ENCODE results near the gene GNAL.
"Not testable (repeated sequence)": the region's sequence is repeated elsewhere in the genome, so short reads cannot be mapped to it uniquely, and the experiment has no call there.

The GNAL gene

DNA sequence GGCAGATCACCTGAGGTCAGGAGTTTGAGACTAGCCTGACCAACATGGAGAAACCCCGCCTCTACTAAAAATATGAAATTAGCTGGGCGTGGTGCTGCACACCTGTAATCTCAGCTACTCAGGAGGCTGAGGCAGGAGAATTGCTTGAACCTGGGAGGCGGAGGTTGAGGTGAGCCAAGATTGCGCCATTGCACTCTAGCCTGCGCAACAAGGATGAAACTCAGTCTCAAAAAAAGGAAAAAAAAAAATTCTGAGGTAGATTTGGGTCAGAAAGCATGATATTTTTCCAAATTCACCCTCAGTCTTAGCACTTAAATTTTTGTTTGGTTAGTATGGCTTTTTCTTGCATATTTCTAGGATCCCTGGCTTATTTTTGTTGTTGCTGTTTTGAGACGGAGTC lies 165.5 kb downstream of the GNAL start:
- DNase-seq = not testable (repeated sequence)

DNA sequence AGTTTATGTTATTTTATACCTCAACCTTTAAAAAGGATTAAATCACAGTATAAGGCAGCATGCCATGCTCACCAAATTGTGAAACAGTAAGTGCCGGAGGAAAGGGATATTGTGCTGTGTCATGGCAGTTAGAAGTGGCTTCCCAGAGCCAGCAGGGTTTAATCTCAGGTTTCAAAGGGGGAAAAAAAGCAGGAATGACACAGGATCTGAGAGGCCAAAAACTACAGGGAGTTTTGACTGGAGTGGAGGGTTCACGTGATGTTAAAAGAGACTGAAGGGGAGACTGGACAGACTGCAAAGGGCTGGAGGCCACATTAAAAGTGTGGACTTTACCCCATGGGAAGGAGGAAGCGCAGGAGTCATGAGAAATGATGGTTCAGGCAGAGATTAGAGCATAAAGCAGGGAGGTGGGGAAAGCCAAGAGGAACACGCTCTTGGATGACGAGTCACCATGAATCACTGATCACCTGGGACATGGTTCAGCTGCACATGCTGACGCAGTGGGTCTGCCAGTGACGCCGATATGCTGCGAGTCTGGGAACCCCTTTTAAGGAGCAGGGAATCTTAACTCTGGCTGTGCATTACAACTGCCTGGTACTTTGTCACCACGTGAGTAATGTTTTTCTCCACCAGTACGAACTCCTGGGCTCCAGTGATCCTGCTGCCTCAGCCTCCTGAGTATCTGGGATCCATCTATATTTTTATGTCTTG lies 168.3 kb downstream of the GNAL start:
- no peak for DNase-seq

DNA sequence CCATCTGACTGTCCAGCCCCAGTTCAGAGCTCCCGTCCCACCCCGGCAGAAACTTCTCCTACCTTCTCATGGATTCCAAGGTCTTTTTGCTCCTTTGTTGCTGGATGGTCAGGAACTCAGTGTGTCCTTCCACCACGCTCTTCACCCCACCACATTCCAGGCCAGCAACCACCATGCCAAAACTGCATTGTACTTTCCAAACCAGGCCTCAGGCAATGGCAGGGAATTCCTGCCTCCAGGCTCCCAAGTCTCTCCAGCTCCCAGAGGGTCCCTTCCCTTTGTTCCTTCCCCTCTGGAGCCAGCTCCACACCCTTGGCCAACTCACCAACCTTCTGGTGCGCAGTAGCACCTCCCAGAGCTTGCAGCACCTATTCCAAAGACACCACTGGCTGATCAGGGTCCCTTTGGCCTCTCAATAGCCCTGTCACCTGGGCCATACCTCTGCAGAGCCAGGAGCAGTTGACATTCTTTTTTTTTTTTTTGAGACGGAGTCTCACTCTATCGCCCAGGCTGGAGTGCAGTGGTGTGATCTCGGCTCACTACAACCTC lies 170.3 kb downstream of the GNAL start:
- DNase-seq = no peak

DNA sequence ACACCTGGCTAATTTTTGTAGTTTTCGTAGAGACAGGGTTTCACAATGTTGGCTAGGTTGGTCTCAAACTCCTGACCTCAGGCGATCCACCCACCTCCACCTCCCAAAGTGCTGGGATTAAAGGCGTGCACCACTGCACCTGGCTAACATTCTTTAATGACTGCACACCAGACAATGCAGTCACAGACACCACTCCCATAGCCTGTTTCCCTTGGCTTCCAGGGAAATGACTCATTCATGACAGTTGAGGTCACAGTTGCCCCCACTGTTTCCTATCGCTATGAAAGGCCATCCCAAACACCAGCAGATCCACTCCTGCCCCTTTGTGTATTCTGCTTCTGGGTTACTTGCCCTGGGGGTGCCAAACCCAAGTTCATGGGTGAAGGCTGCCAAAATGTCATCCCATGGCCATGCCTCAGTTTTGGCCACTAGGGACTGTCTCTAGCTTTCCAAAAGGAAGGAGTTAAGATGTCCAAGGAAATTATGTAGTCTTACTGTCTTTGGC lies 170.9 kb downstream of the GNAL start:
- DNase-seq = no peak

DNA sequence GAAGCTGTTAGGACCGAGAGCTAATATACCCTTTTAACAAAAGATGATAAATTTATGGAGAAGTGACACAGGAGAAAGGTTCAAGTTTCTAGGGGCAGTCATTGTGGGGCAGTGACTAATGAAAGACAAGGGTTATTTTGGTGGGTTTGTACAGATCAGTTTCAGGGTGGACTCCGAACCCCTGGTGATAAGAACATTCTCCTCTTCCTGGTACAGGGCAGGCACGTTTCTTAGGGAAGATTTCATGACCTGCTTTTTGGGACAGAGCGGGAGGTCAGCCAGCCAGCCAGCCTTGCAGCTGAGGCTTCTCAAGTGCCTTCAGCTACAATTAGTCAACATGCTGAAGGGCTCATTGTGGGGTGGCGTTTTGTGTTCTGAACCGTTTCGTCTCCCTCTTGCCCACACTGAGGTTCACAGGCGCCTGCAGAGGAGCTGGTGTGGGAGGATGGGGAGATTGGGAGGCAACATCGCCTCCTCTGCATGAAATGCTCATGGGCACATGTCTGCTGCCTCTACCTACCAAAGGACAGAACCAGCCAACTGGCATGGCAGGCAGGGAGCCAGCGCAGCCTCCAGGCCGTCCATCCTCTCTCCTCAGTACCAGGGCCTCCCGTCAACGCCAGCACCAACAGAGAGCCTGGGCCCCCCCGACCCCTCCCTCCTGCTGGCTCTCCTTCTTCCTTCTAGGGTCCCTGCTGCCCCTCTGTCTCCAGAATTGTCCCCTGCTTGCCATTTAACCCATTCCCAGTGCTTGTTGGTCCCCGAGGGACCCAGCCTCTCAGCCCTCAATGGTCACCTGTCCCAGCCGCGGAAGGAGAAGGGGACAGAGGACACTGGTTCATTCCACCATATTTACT lies 171.8 kb downstream of the GNAL start:
- DNase-seq = no peak

DNA sequence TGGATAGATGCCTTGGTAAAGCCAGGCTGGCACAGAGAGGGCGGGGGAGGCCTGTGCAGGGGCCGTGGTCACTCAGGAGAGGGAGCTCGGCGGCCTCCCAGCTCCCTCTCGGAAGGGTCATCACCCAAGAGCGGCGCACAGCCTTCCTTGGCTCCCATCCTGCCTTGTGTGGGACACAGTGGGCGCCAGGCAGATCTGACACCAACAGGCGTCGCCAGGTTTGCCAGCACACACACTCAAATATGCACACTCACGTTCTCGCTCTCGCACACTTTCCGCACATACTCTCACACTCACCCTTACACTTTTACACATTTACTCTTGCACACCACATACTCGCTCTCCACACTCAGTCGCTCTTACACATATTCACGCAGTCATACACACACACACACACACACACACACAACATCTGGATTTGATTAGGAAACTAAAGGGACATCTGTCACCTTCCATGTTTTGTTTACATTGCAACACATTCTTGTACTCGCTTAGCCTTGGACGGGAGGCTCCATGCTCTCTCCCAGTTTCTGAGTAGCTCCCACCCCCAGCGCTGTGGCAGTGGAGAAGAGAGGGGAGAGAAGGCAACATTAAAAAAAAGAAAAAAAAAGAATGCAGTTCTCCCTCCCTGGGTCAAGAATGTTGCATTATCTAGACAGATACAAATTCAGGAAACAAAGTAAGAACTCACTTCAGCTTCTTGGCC lies 172.7 kb downstream of the GNAL start:
- no peak for DNase-seq

DNA sequence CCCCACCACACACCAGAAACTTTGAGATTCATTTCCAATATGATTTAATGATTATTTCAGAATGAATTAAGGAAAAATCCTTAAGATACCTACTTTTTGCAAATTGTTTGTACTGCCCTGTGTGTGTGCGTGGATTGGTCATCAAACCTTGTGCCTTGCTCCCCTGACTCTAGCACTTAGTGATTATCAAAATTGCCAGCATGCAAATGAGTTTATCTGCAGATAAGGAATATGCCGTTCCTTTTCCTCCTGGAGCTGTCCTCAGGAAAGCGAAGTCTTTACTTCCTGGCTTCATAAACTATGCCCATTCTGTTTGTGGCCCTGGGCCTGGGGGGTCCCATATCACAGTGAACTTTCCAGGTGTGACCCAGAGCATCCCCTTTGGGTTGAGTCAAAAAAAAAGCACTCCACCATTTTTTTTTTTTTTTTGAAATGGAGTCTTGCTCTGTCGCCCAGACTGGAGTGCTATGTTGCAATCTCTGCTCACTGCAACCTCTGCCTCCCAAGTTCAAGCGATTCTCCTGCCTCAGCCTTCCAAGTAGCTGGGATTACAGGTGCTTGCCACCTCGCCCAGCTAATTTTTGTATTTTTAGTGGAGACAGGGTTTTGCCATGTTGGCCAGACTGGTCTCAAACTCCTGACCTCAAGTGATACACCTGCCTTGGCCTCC lies 173.5 kb downstream of the GNAL start:
- DNase-seq = no peak

DNA sequence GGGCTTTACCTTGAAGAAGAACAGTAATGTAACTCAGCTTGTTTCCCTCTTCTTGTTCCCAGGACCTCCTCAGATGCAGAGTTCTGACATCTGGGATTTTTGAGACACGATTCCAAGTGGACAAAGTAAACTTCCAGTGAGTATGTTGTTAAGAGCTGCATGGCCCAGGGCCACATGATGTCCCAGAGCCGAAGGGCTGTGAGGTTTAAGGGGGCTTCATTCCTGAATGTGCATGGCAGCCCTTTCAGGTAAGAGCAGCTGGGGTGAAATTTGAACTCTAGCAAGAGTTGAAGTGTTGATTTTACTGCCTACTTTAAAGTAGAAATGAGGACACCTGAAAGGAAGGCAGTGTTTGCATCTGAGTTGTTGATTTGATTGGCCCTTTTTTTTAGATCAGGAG lies 175.4 kb downstream of the GNAL start:
- no peak for DNase-seq

DNA sequence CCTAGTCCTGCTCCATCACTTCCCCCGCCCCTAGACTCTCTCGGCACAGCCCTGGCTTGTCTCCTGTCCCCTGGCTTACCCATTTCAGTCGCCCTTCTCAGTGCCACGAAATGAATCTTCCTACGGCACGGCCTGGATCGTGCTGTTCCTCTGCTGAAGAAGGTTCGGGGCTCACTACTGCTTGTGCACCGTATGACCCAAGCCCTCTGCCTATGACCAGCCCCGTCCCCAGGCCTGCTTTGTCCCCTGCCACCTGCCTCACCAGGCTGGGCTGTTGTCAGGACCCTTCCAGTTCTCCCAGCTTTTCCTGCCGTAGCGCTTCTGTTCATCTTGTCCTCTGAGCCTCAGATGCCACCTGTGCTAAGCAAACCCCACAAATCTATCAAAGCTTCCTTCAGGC lies 176.0 kb downstream of the GNAL start:
- DNase-seq = no peak

DNA sequence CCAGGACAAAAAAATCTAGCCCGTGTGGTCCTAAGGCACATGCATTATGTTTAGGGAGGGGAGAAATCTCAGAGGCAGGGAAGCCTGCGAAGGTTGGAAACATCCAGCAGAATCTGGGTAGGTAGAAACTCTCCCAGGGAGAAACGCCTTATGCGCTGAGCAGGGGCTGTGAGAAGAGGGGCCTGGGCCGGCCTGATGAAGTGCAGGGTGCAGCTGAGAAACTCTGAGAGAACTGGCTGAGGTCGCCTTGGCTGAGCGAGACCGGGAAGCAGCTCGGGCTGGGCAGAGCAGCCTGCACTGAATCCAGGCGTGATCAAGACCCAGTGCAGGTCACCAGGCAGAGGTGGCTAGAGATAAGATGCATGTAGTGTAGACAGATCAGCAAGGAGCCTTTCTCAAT lies 177.3 kb downstream of the GNAL start:
- no peak for DNase-seq

DNA sequence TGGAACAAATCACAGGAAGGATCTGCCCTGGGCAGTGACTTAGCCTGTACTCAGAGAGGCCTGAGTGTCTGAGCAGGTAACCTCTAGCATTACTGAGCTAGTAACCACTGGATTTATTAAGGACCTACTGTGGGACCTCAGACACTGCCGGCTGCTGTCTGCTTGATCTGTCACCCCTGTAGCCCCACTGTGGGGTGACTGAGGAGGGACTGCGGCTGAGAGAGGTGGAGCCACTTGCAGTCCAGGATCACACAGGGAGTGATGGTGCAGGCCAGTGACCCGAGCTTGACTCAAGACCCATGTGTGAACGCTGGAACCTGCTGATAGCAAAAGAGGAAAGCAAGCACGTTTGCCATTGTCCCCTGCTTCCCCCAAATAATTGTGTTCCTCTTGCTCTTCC lies 177.7 kb downstream of the GNAL start:
- DNase-seq = no peak

DNA sequence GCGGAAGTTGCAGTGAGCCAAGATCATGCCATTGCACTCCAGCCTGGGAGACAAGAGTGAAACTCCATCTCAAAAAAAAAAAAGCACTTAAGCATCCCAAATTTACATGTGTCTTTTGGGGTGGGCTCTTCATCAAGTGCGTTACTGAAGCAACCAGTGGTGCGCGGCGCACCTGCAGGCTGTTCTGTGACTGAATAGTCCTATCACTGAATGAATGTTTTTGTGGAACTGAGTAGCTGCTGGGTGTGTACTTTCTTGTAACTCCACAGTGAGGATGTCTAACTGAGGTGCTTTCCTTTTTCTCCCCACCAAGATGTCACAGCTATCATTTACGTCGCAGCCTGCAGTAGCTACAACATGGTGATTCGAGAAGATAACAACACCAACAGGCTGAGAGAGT lies 179.2 kb downstream of the GNAL start:
- no peak for DNase-seq

DNA sequence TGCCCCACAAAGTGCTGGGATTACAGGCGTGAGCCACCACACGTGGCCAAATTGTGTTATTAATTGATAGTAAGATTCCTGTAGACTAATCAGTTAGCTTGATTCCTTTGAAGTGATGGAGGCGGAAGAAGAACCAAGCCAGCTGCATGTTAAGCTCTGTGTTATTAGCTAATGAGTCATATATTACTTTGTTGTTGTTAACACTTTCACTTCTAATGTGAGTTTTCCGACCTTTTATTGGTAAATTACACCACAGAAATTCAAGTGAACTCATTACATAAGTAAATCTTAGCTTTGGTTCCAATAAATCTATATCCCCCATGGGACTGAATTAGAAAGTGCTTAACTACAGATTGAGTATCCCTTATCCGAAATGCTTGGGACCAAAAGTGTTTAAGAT lies 182.4 kb downstream of the GNAL start:
- no peak for DNase-seq

DNA sequence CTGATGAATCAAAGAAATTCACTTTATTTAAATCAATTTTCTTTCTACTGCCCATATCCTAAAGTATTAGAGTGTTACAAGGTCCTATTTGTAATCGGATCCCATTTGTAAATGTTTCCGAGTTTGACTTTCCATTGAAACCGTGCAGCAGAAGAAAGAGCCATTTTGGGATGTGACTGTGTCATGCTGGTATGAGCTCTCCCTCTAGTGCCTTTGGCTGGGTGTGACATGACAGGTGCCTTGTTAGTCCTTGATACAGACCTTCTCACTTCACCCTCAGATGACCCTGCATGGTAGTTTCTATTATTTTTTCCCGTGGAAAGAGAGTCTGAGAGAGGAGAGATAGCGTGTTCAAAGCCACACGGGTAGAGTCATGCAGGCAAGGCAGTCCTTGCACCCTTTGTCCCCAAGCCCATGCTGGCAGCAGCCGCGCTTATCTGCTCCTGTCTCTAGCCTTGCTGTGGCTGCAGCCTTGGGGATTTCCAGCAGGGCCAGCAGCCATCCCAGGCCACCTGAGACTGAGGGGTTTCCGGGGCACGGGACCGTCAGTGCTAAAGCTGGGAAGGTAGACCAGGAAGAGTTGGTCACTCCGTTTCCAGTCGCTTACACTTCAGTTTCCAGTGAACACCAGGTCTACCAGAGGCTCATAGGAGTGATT lies 183.5 kb downstream of the GNAL start:
- peak; percentile 27 for DNase-seq

DNA sequence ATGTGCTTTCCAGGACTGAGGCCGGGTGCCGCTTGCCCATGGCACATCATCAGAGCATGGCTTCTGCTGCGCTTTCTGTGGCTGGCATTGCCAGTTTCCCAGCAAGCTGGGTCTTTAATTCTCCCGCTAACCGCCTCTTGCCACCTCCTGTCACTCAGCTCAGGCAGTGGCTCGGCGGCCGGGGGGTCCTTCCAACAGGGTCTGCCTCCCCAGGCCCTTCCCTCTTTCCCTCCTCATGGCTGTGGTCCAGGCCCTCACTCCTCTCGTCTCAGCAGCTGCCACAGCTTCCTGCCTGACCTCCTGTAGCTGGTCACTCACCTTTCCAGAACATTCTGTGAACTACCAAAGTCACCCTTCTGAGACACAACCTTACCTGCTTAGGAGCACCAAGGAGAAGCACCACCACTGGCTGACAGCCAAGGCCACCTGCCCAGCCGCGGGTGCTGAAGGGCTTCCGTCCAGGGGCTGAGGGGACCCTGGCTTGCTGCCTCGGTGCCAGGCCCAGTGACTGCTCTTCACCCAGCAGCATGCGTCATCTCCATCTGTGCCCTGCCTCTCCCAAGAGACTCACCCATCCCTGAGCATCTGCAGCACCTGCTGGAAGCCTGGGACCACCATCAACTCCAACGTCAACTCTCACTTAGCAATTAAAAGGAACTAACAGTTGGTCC lies 184.7 kb downstream of the GNAL start:
- DNase-seq = no peak

DNA sequence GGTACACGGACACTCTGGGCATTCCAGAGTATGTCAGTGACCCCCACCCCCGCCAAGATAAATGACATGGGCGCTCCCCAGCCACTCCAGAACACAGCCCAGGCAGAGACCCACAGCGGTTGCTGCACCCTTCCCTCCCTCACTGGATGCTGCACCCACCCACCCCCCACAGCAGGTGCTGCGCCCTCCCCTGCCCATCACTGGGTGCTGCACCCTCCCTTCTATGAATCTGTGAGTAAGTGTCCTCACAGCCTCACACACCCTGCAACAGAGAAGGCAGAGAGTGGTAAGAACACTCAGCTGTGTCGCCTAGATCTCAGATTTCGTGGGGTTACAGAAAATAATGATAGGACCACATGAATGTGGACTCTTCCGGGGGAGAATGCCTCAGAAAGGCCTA lies 185.6 kb downstream of the GNAL start:
- DNase-seq = no peak

DNA sequence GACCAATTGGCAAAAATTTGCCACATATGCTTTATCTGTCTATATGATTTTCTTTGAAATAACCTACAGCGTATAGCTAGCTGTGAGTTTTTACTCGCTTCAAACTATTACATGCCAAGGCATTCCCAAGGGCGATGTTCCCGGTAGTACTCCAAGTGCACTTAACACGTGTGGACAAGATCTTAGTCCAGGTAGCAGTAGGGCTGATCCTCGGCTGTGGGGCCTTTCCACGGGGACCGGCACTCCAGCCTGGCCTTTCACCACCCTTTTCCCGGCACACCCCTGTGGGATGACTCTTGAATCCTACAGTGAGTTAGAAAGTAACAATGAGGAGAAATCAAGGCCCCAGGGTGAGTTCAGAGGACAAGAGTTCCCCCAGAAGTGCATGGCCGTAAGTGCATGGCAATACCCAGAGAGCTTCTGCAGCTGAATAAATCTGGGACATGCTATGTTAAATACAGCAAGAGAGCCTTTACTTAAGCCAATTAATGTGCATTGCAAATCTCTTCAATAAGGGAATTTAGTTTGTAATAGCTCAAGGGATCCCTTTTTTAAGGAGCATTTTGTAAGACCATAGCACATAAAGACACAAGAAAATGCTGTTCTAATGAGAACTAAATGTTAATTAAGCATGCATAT lies 188.6 kb downstream of the GNAL start:
- no peak for DNase-seq

DNA sequence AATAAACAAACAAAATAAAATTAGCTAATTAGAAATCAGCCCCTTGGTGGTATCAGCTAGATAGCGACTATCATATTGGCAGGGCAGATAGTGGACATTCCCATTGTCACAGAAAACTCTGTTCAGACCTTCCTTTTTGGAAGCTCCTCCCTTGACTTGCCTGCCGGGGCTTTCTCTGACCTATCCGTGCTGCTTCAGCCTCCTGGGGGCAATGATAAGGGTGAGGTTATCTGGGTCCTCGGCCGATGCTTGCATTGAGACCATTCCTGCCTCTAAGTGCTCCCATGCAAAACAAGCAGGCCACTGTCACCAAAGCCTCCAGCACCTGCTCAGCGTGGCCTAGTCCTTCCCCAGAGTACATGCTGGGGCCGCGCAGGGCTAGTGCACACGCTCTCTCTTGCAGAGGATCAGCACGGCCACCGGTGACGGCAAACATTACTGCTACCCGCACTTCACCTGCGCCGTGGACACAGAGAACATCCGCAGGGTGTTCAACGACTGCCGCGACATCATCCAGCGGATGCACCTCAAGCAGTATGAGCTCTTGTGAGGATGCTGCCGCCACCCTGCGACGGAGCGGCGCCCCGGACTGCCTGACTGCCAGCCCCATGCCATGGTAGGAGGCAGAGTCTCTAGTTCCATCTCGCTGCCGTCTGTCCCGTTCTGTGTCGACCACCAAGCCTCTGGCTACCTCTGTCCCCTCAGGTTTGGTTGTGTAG lies 191.7 kb downstream of the GNAL start:
- no peak for DNase-seq

DNA sequence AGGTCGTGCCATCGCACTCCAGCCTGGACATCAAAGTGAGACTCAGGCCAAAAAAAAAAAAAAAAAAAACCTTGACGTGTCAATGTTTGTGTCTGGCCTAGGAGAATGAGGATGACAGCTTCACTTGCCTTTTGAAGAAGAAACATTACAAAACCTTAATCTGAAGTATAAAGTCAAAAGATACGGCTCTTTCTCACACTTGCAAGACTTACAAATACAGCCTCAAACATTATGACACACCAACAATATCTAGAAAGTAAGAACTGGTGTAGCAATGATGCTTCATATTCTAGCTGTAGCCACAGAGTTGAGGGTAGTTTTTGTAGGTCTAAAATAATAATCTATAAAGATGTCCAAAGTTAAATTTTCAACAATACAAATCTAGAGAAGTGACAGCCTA lies 193.6 kb downstream of the GNAL start:
- DNase-seq = no peak

DNA sequence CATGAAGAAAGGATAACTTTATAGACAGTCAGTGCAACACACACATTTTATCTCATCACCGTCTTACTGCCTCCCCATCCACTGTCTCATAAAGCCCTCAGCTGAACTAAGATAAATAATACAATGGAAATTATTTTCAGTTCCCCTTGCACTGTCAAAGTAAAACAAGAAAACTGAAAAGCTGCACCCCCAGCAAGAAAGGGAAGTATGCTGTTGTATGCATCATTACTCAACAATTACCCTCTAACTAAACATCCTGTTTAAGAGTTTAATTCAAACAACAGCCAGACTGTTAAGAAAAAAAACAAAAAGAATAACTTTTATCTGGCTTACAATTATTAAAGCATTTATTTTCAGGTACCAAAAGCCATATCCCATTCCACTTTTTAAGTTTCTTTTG lies 194.1 kb downstream of the GNAL start:
- DNase-seq = no peak

Data from CD4-positive, alpha-beta T cell treated with Interleukin-17A for 4 hours (primary cell).